ENCODE data around the gene EMC10.

The EMC10 gene

GRCh38 chr19:50494186-50495019 is 18.1 kb downstream of the EMC10 start:
- TF ChIP-seq ZFX (IDR thresholded peaks at IDR 0.05), result no peak
- TF ChIP-seq CTCF (conservative IDR thresholded peaks at IDR 0.05), result no peak
- no peak overlapping the region for H3K27ac ChIP-seq

- no peak for TF ChIP-seq ZFX (IDR thresholded peaks at IDR 0.05)
- TF ChIP-seq CTCF (conservative IDR thresholded peaks at IDR 0.05), result no peak
Measured at GRCh38 chr19:50495020-50495531, 18.8 kb downstream of the EMC10 start.

GRCh38 chr19:50496189-50497021 is 20.1 kb downstream of the EMC10 start:
- TF ChIP-seq ZFX (IDR thresholded peaks at IDR 0.05), result no peak
- TF ChIP-seq CTCF (conservative IDR thresholded peaks at IDR 0.05), result no peak
- no peak overlapping the region for H3K27ac ChIP-seq

More at GRCh38 chr19:50495020-50495531, 18.8 kb downstream of the EMC10 start:
- no peak overlapping the region for H3K27ac ChIP-seq

- no peak overlapping the region for H3K27ac ChIP-seq
- TF ChIP-seq CTCF (conservative IDR thresholded peaks at IDR 0.05) (no peak), ZFX (IDR thresholded peaks at IDR 0.05) (no peak)
Measured at GRCh38 chr19:50497022-50497405, 20.7 kb downstream of the EMC10 start.

GRCh38 chr19:50498219-50499056 is 22.1 kb downstream of the EMC10 start:
- no peak overlapping the region for H3K27ac ChIP-seq
- no peak for TF ChIP-seq ZFX (IDR thresholded peaks at IDR 0.05)
- TF ChIP-seq CTCF (conservative IDR thresholded peaks at IDR 0.05), result no peak

- no peak overlapping the region for H3K27ac ChIP-seq
- no peak for TF ChIP-seq ZFX (IDR thresholded peaks at IDR 0.05)
- TF ChIP-seq CTCF (conservative IDR thresholded peaks at IDR 0.05), result no peak; the same call in 1 of the 2 replicates
Measured at GRCh38 chr19:50500060-50500752, 23.9 kb downstream of the EMC10 start.
